Measurements from ENCODE around the gene ARNT2.

DNA sequence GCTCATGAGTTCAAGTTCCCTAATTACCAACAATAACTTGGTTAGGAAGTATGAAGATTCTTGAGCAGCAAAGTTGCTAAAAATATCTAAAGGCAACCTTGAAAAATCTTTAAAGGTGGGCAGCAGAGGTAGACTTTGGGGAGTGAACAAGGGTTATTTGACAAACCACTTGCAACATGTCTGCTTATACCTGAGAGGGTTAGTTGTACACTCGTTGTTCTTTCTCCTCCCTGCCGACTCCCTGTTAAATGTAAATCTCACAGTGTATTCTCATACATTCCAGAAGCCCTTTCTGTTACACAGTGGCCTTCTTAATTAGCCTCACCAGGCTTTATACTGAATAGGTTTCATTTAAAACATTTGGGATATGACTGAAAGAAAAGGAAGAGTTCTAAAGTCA, 121.7 kb downstream of the ARNT2 start:
- TF ChIP-seq RAD21 (IDR thresholded peaks at IDR 0.05; ENCODE audit: low read length) (no peak), ELF1 (IDR thresholded peaks at IDR 0.05) (no peak), NRF1 (IDR thresholded peaks at IDR 0.05; ENCODE audit: low read depth, low read length) (no peak), EP300 (IDR thresholded peaks at IDR 0.05; ENCODE audit: borderline replicate concordance in 1 of 2, low read depth in 1 of 2, low read length in 1 of 2) (no peak)
- TF ChIP-seq, protein P1, sequence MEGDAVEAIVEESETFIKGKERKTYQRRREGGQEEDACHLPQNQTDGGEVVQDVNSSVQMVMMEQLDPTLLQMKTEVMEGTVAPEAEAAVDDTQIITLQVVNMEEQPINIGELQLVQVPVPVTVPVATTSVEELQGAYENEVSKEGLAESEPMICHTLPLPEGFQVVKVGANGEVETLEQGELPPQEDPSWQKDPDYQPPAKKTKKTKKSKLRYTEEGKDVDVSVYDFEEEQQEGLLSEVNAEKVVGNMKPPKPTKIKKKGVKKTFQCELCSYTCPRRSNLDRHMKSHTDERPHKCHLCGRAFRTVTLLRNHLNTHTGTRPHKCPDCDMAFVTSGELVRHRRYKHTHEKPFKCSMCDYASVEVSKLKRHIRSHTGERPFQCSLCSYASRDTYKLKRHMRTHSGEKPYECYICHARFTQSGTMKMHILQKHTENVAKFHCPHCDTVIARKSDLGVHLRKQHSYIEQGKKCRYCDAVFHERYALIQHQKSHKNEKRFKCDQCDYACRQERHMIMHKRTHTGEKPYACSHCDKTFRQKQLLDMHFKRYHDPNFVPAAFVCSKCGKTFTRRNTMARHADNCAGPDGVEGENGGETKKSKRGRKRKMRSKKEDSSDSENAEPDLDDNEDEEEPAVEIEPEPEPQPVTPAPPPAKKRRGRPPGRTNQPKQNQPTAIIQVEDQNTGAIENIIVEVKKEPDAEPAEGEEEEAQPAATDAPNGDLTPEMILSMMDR (IDR thresholded peaks at IDR 0.05): no peak
- TF ChIP-seq, protein P2, sequence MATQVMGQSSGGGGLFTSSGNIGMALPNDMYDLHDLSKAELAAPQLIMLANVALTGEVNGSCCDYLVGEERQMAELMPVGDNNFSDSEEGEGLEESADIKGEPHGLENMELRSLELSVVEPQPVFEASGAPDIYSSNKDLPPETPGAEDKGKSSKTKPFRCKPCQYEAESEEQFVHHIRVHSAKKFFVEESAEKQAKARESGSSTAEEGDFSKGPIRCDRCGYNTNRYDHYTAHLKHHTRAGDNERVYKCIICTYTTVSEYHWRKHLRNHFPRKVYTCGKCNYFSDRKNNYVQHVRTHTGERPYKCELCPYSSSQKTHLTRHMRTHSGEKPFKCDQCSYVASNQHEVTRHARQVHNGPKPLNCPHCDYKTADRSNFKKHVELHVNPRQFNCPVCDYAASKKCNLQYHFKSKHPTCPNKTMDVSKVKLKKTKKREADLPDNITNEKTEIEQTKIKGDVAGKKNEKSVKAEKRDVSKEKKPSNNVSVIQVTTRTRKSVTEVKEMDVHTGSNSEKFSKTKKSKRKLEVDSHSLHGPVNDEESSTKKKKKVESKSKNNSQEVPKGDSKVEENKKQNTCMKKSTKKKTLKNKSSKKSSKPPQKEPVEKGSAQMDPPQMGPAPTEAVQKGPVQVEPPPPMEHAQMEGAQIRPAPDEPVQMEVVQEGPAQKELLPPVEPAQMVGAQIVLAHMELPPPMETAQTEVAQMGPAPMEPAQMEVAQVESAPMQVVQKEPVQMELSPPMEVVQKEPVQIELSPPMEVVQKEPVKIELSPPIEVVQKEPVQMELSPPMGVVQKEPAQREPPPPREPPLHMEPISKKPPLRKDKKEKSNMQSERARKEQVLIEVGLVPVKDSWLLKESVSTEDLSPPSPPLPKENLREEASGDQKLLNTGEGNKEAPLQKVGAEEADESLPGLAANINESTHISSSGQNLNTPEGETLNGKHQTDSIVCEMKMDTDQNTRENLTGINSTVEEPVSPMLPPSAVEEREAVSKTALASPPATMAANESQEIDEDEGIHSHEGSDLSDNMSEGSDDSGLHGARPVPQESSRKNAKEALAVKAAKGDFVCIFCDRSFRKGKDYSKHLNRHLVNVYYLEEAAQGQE (IDR thresholded peaks at IDR 0.05; ENCODE audit: low read depth, low read length): no peak
- TF ChIP-seq, protein P3, sequence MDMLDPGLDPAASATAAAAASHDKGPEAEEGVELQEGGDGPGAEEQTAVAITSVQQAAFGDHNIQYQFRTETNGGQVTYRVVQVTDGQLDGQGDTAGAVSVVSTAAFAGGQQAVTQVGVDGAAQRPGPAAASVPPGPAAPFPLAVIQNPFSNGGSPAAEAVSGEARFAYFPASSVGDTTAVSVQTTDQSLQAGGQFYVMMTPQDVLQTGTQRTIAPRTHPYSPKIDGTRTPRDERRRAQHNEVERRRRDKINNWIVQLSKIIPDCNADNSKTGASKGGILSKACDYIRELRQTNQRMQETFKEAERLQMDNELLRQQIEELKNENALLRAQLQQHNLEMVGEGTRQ (IDR thresholded peaks at IDR 0.05; ENCODE audit: borderline replicate concordance, low read depth, low read length): no peak
